A549 (cell line): ENCODE measurements around the gene RABGAP1L. TPM values are rescaled to one million over a fixed set of nuclear protein-coding genes. Genes with fewer than 3 reads are reported as not detected.

Experiments used
- ATAC-seq, 2 experiments: fragments of 200-7000 bp in 1 of 2; fragments of >200 bp in 1 of 2; cut with Nextera tagmentation in 1 of 2; cut with Tn5 transposase in 1 of 2; 3 replicates each; pipeline versions ENCODE4 v1.8.0 to v1.9.1; 2018 to 2020; ENCODE audit warnings: mild to moderate bottlenecking in 1 of 2, moderate library complexity in 1 of 2
- CTCF ChIA-PET: fragments of 300-600 bp; sonication (Branson Sonifier 250); formaldehyde crosslinking; extraction: SDS; loops from one replicate; lab custom pipeline; 2021; ENCODE audit warnings: antibody characterized with exemption, inconsistent platforms; lab: Yijun Ruan, JAX
- POLR2A ChIA-PET: fragments of 350-600 bp; formaldehyde crosslinking; extraction: SDS; loops from one replicate; lab custom pipeline; 2021; ENCODE audit warnings: antibody characterized with exemption, inconsistent platforms; lab: Yijun Ruan, JAX
- DNase-seq, 2 experiments: peaks; one replicate each; pipeline versions ENCODE4 v3.0.0 to v3.0.0-alpha.2; 2011 to 2016; ENCODE audit warnings: low read depth in 1 of 2, low spot score in 1 of 2
- FAIRE-seq: peaks from 2 replicates; lab custom pipeline; 2011; peaks lifted over from hg19 to GRCh38; lab: Jason Lieb, UNC
- H3K27ac ChIP-seq, 2 experiments: fragments of >200 bp; sonication (Bioruptor Twin); formaldehyde crosslinking; 3 replicates each; pipeline ENCODE4 v1.5.1; 2016 to 2017
- H3K4me1 ChIP-seq: fragments of >200 bp; sonication (Bioruptor Twin); formaldehyde crosslinking; 3 replicates; pipeline ENCODE4 v1.6.1; 2016
- H3K4me2 ChIP-seq: fragments of >200 bp; sonication (Bioruptor Twin); formaldehyde crosslinking; 3 replicates; pipeline ENCODE4 v1.6.1; 2016
- H3K4me3 ChIP-seq: fragments of >200 bp; sonication (Bioruptor Twin); formaldehyde crosslinking; 3 replicates; pipeline ENCODE4 v1.5.1; 2016
- H3K9me3 ChIP-seq: fragments of >200 bp; sonication (Bioruptor Twin); formaldehyde crosslinking; 3 replicates; pipeline ENCODE4 v1.6.1; 2016
- BHLHE40 ChIP-seq: IDR thresholded peaks from 2 replicates; pipeline ENCODE4 v1.6.1; 2012; ENCODE audit warnings: low read depth, low read length, inconsistent platforms
- CBX2 ChIP-seq: fragments of 200-600 bp; sonication (generic); IDR thresholded peaks from 2 replicates; pipeline ENCODE4 v1.6.1; 2016; ENCODE audit warnings: low read depth, mild to moderate bottlenecking, borderline replicate concordance
- GATA3 ChIP-seq: IDR thresholded peaks from 2 replicates; pipeline ENCODE4 v1.6.1; 2012; ENCODE audit warnings: borderline replicate concordance
- HEYL ChIP-seq: fragments of 250-450 bp; sonication (Bioruptor Pico); IDR thresholded peaks from 2 replicates; pipeline ENCODE4 v1.8.0; 2021; ENCODE audit warnings: mild to moderate bottlenecking, moderate library complexity
- HOXB5 ChIP-seq: fragments of 250-450 bp; sonication (Bioruptor Pico); IDR thresholded peaks from 2 replicates; pipeline ENCODE4 v1.5.0; 2020; ENCODE audit warnings: mild to moderate bottlenecking, moderate library complexity
- KDM5A ChIP-seq: fragments of 200-600 bp; sonication (generic); IDR thresholded peaks from 2 replicates; pipeline ENCODE4 v1.6.1; 2016; ENCODE audit warnings: antibody characterized with exemption, mild to moderate bottlenecking
- MAFK ChIP-seq: fragments of 450-650 bp; IDR thresholded peaks from 2 replicates; pipeline ENCODE4 v1.6.1; 2014; ENCODE audit not compliant: partially characterized antibody
- MAZ ChIP-seq: fragments of 150-350 bp; IDR thresholded peaks from 2 replicates; pipeline ENCODE4 v1.6.1; 2014; ENCODE audit warnings: antibody characterized with exemption, low read depth, low read length, borderline replicate concordance
- NPAS2 ChIP-seq: fragments of 250-450 bp; sonication (Bioruptor Pico); IDR thresholded peaks from 2 replicates; pipeline ENCODE4 v1.8.0; 2022; ENCODE audit warnings: mild to moderate bottlenecking, moderate library complexity, borderline replicate concordance
- RAD21 ChIP-seq, 2 experiments: fragments of >200 bp in 1 of 2; sonication (Bioruptor Twin) in 1 of 2; formaldehyde crosslinking in 1 of 2; IDR thresholded peaks in 1 of 2; conservative IDR thresholded peaks in 1 of 2; 2 replicates in 1 of 2; 3 replicates in 1 of 2; pipeline ENCODE4 v1.6.1; 2012 to 2018; ENCODE audit warnings: inconsistent platforms in 1 of 2
- RCOR1 ChIP-seq: fragments of 150-350 bp; IDR thresholded peaks from 2 replicates; pipeline ENCODE4 v1.6.1; 2014; ENCODE audit warnings: antibody characterized with exemption, low read length, low read depth
- REST ChIP-seq: fragments of 200-600 bp; sonication (generic); IDR thresholded peaks from 2 replicates; pipeline ENCODE4 v1.6.1; 2016; ENCODE audit warnings: antibody characterized with exemption, mild to moderate bottlenecking, moderate library complexity
- RNF2 ChIP-seq: fragments of 200-600 bp; sonication (generic); IDR thresholded peaks from 2 replicates; pipeline ENCODE4 v1.6.1; 2016; ENCODE audit warnings: low read depth, mild to moderate bottlenecking, antibody characterized with exemption, moderate library complexity, borderline replicate concordance
- SMC3 ChIP-seq: fragments of >200 bp; sonication (Bioruptor Twin); formaldehyde crosslinking; IDR thresholded peaks from 3 replicates; pipeline ENCODE4 v1.6.1; 2018; ENCODE audit warnings: inconsistent platforms
- TP53 ChIP-seq: fragments of 250-450 bp; sonication (Bioruptor Pico); IDR thresholded peaks from 2 replicates; pipeline ENCODE4 v1.5.0; 2021; ENCODE audit warnings: mild to moderate bottlenecking, moderate library complexity
- WGBS: methylation state at CpG from one replicate; pipeline ENCODE4 v1.1.6; 2017; ENCODE audit errors: missing lambda C conversion rate; 5-methylcytosine and 5-hydroxymethylcytosine counted together
- polyA plus RNA-seq, 4 experiments: library from polyadenylated mRNA; depleted of rRNA in 3 of 4; stranded (reverse); fragments of >200 nt; fragmentation: RNase III in 1 of 4; extraction: RNeasy Plus Mini Kit Qiagen cat#74134 plus additional on column Dnase treatment in 1 of 4; gene quantifications; 2 replicates in 3 of 4; 3 replicates in 1 of 4; pipeline ENCODE4 v1.2.3, GENCODE V29; 2011 to 2017
- TF ChIP-seq, protein P1 (sequence below): fragments of 250-450 bp; sonication (Bioruptor Pico); IDR thresholded peaks from 2 replicates; pipeline ENCODE4 v1.5.0; 2021; ENCODE audit warnings: mild to moderate bottlenecking, moderate library complexity, borderline replicate concordance

Gene RABGAP1L
- polyA plus RNA-seq, 2 of the 4 experiments (the other 2 are of a cell fraction) = 8.2 to 18.6 TPM

DNA sequence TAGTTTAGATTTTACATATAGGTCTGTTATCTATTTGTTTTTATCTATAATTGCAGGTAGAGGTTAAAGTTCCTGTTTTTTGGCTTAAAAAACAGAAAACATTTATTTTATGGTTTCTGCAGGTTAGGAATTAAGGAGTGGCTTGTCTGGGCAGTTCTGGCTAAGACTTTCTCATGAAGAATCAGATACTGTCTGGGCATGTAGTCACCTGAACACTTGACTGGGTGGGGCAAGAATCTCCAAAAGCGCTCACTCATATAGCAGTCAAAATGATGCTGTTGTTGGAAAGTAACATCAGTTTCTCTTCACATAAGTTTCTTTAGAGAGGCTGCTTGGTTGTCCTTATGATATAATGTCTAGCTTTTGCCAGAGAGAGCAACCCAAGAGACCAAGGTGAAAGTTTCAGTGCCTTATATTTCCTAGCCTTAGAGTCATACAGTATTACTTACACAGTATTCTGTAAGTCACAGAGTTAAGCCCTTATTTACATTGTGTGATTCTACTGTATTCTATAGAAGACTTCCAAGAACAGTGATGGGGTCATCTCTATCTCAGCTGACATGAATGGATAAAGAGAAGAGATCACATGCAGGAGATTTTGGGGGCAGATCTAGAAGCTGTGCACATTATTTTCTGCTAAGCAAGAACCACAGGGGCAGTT is 163.0 kb downstream of the RABGAP1L start:
- H3K4me1 ChIP-seq = no peaks in the 10 kb centered on the region
- FAIRE-seq (no peak), DNase-seq (no peak), ATAC-seq (no peak)
- no peak overlapping the region for H3K4me2 ChIP-seq
- 91% methylated on average over 1 of the region's 1 CpG for WGBS
- H3K9me3 ChIP-seq = peaks cover 13% of the 10 kb centered on the region; the same call in 2 of the 3 replicates
- POLR2A ChIA-PET = no interaction called here
- H3K27ac ChIP-seq = no peak overlapping the region
- TF ChIP-seq TP53 (no peak), MAFK (no peak), GATA3 (no peak), BHLHE40 (no peak), MAZ (no peak), KDM5A (no peak), RAD21 (conservative IDR thresholded peaks at IDR 0.05 in 1 of 2, IDR thresholded peaks at IDR 0.05 in 1 of 2) (no peak), CBX2 (no peak), RNF2 (no peak), SMC3 (no peak), RCOR1 (no peak), REST (no peak)
- no peak overlapping the region for H3K4me3 ChIP-seq
- CTCF ChIA-PET = no interaction called here

DNA sequence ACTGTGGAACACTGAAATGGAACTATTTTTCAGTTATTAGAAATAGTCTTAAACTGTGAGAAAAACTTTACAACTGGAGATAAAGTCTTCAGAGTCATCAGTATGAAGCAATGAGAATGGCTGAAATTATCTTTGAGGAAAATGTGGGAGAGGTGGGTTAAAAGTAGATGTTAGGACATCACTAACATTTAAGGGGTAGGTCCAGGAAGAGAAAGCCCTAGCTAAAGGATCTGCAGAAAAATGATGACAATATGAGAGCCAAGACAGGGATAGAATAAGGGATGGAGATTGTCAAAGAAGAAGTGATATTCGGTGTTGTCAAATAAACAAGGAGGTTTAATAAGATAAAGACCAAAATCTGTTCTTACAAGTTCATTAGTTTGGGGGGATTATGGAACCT is 165.2 kb downstream of the RABGAP1L start:
- Histone ChIP-seq H3K27ac (no peak overlapping the region), H3K4me1 (no peaks in the 10 kb centered on the region), H3K4me2 (no peak overlapping the region), H3K4me3 (no peak overlapping the region), H3K9me3 (peaks cover 13% of the 10 kb centered on the region; the same call in 2 of the 3 replicates)
- CTCF ChIA-PET = no interaction called here
- ATAC-seq = no peak
- POLR2A ChIA-PET = no interaction called here
- TF ChIP-seq NPAS2 (no peak), HOXB5 (CRISPR knock-in tag) (no peak), HEYL (CRISPR knock-in tag) (no peak), SMC3 (no peak), BHLHE40 (no peak)
- TF ChIP-seq, protein P1, sequence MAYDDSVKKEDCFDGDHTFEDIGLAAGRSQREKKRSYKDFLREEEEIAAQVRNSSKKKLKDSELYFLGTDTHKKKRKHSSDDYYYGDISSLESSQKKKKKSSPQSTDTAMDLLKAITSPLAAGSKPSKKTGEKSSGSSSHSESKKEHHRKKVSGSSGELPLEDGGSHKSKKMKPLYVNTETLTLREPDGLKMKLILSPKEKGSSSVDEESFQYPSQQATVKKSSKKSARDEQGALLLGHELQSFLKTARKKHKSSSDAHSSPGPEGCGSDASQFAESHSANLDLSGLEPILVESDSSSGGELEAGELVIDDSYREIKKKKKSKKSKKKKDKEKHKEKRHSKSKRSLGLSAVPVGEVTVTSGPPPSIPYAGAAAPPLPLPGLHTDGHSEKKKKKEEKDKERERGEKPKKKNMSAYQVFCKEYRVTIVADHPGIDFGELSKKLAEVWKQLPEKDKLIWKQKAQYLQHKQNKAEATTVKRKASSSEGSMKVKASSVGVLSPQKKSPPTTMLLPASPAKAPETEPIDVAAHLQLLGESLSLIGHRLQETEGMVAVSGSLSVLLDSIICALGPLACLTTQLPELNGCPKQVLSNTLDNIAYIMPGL (CRISPR knock-in tag) = no peak
- no peak for DNase-seq
- no peak for FAIRE-seq
- WGBS = 57% methylated on average over 1 of the region's 1 CpG

GRCh38 chr1:174324939-174325338 is 165.6 kb downstream of the RABGAP1L start:
- H3K4me2 ChIP-seq = no peak overlapping the region
- TF ChIP-seq HOXB5 (CRISPR knock-in tag) = no peak
- peaks cover 13% of the 10 kb centered on the region; the same call in 2 of the 3 replicates for H3K9me3 ChIP-seq
- WGBS = 0% methylated on average over 1 of the region's 1 CpG
- CTCF ChIA-PET = no interaction called here
- no peak for FAIRE-seq
- ATAC-seq = no peak
- no peak for DNase-seq
- no peaks in the 10 kb centered on the region for H3K4me1 ChIP-seq
- no peak overlapping the region for H3K27ac ChIP-seq
- no peak overlapping the region for H3K4me3 ChIP-seq
- POLR2A ChIA-PET = no interaction called here
